Skeletal muscle satellite cell (primary cell): ENCODE data around the gene ADAM23.

Experiments used
- H3K27me3 ChIP-seq: 2 replicates; pipeline ENCODE4 v1.7.0; 2013; ENCODE audit warnings: low read length; ENCODE audit not compliant: control insufficient read depth, insufficient read depth
- H3K36me3 ChIP-seq: 2 replicates; pipeline ENCODE4 v1.7.0; 2013; ENCODE audit warnings: mild to moderate bottlenecking, control low read depth, low read length; ENCODE audit not compliant: insufficient read depth
- H3K4me1 ChIP-seq: 2 replicates; pipeline ENCODE4 v1.7.0; 2013; ENCODE audit warnings: low read length; ENCODE audit not compliant: control insufficient read depth, insufficient read depth
- H3K4me2 ChIP-seq: 2 replicates; pipeline ENCODE4 v1.7.0; 2013; ENCODE audit warnings: mild to moderate bottlenecking, low read length
- H3K4me3 ChIP-seq: 2 replicates; pipeline ENCODE4 v1.7.0; 2013; ENCODE audit warnings: low read length
- H3K9ac ChIP-seq: 2 replicates; pipeline ENCODE4 v1.7.0; 2013; ENCODE audit warnings: mild to moderate bottlenecking, low read depth, low read length, moderate library complexity
- H3K9me3 ChIP-seq: replicated peaks from 2 replicates; pipeline ENCODE4 v1.7.0; 2013; ENCODE audit warnings: mild to moderate bottlenecking, control low read depth, low read length

Gene ADAM23

GRCh38 chr2:206616151-206616550 is 172.8 kb downstream of the ADAM23 start:
- Histone ChIP-seq H3K9me3 (no peaks in the 10 kb centered on the region), H3K27me3 (no peaks in the 10 kb centered on the region), H3K36me3 (peaks cover 7% of the 10 kb centered on the region), H3K4me2 (no peak overlapping the region), H3K9ac (no peak overlapping the region), H3K4me1 (peaks cover 15% of the 10 kb centered on the region), H3K4me3 (no peak overlapping the region)

GRCh38 chr2:206619011-206619410 is 175.7 kb downstream of the ADAM23 start:
- no peak overlapping the region for H3K4me3 ChIP-seq
- no peaks in the 10 kb centered on the region for H3K27me3 ChIP-seq
- H3K9me3 ChIP-seq = no peaks in the 10 kb centered on the region
- H3K4me2 ChIP-seq = no peak overlapping the region
- H3K4me1 ChIP-seq = peaks cover 7% of the 10 kb centered on the region
- H3K9ac ChIP-seq = no peak overlapping the region
- no peaks in the 10 kb centered on the region for H3K36me3 ChIP-seq

GRCh38 chr2:206626108-206626507 is 182.8 kb downstream of the ADAM23 start:
- Histone ChIP-seq H3K27me3 (peaks cover 15% of the 10 kb centered on the region), H3K9ac (no peak overlapping the region), H3K9me3 (no peaks in the 10 kb centered on the region), H3K4me3 (no peak overlapping the region), H3K4me2 (no peak overlapping the region), H3K4me1 (no peaks in the 10 kb centered on the region), H3K36me3 (no peaks in the 10 kb centered on the region)

GRCh38 chr2:206627632-206628031 is 184.3 kb downstream of the ADAM23 start:
- H3K36me3 ChIP-seq = no peaks in the 10 kb centered on the region
- H3K4me2 ChIP-seq = no peak overlapping the region
- H3K27me3 ChIP-seq = peaks cover 15% of the 10 kb centered on the region
- no peak overlapping the region for H3K9ac ChIP-seq
- H3K4me3 ChIP-seq = no peak overlapping the region
- H3K9me3 ChIP-seq = no peaks in the 10 kb centered on the region
- no peaks in the 10 kb centered on the region for H3K4me1 ChIP-seq

GRCh38 chr2:206631340-206631739 is 188.0 kb downstream of the ADAM23 start:
- Histone ChIP-seq H3K4me2 (no peak overlapping the region), H3K4me3 (no peak overlapping the region), H3K9me3 (no peaks in the 10 kb centered on the region), H3K9ac (no peak overlapping the region), H3K27me3 (peaks cover 30% of the 10 kb centered on the region), H3K36me3 (no peaks in the 10 kb centered on the region), H3K4me1 (no peaks in the 10 kb centered on the region)

GRCh38 chr2:206635015-206635414 is 191.7 kb downstream of the ADAM23 start:
- no peak overlapping the region for H3K9ac ChIP-seq
- no peaks in the 10 kb centered on the region for H3K4me1 ChIP-seq
- no peaks in the 10 kb centered on the region for H3K9me3 ChIP-seq
- no peak overlapping the region for H3K4me2 ChIP-seq
- peaks cover 19% of the 10 kb centered on the region for H3K27me3 ChIP-seq
- no peak overlapping the region for H3K4me3 ChIP-seq
- no peaks in the 10 kb centered on the region for H3K36me3 ChIP-seq

GRCh38 chr2:206639636-206640035 is 196.3 kb downstream of the ADAM23 start:
- no peak overlapping the region for H3K9ac ChIP-seq
- H3K4me1 ChIP-seq = no peaks in the 10 kb centered on the region
- no peak overlapping the region for H3K4me2 ChIP-seq
- H3K4me3 ChIP-seq = no peak overlapping the region
- H3K27me3 ChIP-seq = peaks cover 23% of the 10 kb centered on the region
- H3K9me3 ChIP-seq = no peaks in the 10 kb centered on the region
- no peaks in the 10 kb centered on the region for H3K36me3 ChIP-seq

- H3K36me3 ChIP-seq = no peaks in the 10 kb centered on the region
- no peaks in the 10 kb centered on the region for H3K4me1 ChIP-seq
- peaks cover 20% of the 10 kb centered on the region for H3K27me3 ChIP-seq
- no peaks in the 10 kb centered on the region for H3K9me3 ChIP-seq
- H3K9ac ChIP-seq = no peak overlapping the region
- H3K4me3 ChIP-seq = no peak overlapping the region
- no peak overlapping the region for H3K4me2 ChIP-seq
Observed at GRCh38 chr2:206641226-206641625, 197.9 kb downstream of the ADAM23 start.

- Histone ChIP-seq H3K4me1 (no peaks in the 10 kb centered on the region), H3K9ac (no peak within 1 kb of the TSS), H3K9me3 (no peaks in the 10 kb centered on the region), H3K4me3 (no peak within 1 kb of the TSS), H3K36me3 (no peaks in the 10 kb centered on the region), H3K4me2 (peak within 1 kb of the TSS; percentile 61), H3K27me3 (peaks cover 20% of the 10 kb centered on the region)
Observed at GRCh38 chr2:206642075-206643025, 199.0 kb downstream of the ADAM23 start, which contains the start of gene FAM237A. Gene FAM237A (plus strand): TSS chr2:206642487. CDS start chr2:206644237, 1,750 bp downstream.

GRCh38 chr2:206647985-206648384 is 204.7 kb downstream of the ADAM23 start:
- Histone ChIP-seq H3K36me3 (no peaks in the 10 kb centered on the region), H3K4me1 (no peaks in the 10 kb centered on the region), H3K4me3 (no peak overlapping the region), H3K9ac (no peak overlapping the region), H3K27me3 (no peaks in the 10 kb centered on the region), H3K4me2 (no peak overlapping the region), H3K9me3 (no peaks in the 10 kb centered on the region)

- Histone ChIP-seq H3K4me2 (no peak overlapping the region), H3K4me1 (no peaks in the 10 kb centered on the region), H3K36me3 (no peaks in the 10 kb centered on the region), H3K9me3 (no peaks in the 10 kb centered on the region), H3K9ac (no peak overlapping the region), H3K27me3 (peaks cover 7% of the 10 kb centered on the region), H3K4me3 (no peak overlapping the region)
Observed at GRCh38 chr2:206657087-206657486, 213.8 kb downstream of the ADAM23 start.

GRCh38 chr2:206665251-206665650 is 221.9 kb downstream of the ADAM23 start:
- Histone ChIP-seq H3K36me3 (no peaks in the 10 kb centered on the region), H3K9me3 (no peaks in the 10 kb centered on the region), H3K4me2 (no peak overlapping the region), H3K4me3 (no peak overlapping the region), H3K9ac (no peak overlapping the region), H3K27me3 (peaks cover 17% of the 10 kb centered on the region), H3K4me1 (no peaks in the 10 kb centered on the region)
